ENCODE data around the gene HSPBP1. TPM values are rescaled to one million over a fixed set of nuclear protein-coding genes. Genes with fewer than 3 reads are reported as not detected.

The HSPBP1 gene
- total RNA-seq, 1 experiment from 2014 or later = 39.3 TPM

- Histone ChIP-seq H3K9me3 (replicated peaks) (no peaks in the 10 kb centered on the region), H3K27ac (no peak overlapping the region), H3K4me3 (no peak overlapping the region), H3K36me3 (peaks cover 10% of the 10 kb centered on the region; the same call in 1 of the 2 replicates), H3K4me1 (no peaks in the 10 kb centered on the region), H3K27me3 (no peaks in the 10 kb centered on the region)
- DNase-seq = peak in 1 of 2 experiments; percentile 50
Measured at GRCh38 chr19:55289117-55289796, 9.3 kb upstream of the HSPBP1 start.

- Histone ChIP-seq H3K9me3 (replicated peaks) (no peaks in the 10 kb centered on the region), H3K4me3 (no peak overlapping the region), H3K36me3 (peaks cover 10% of the 10 kb centered on the region; the same call in 1 of the 2 replicates), H3K27ac (no peak overlapping the region), H3K27me3 (no peaks in the 10 kb centered on the region), H3K4me1 (peaks cover 3% of the 10 kb centered on the region; the same call in 1 of the 2 replicates)
- no peak for DNase-seq
Measured at GRCh38 chr19:55287361-55288079, 7.6 kb upstream of the HSPBP1 start.

GRCh38 chr19:55285229-55285890 is 5.5 kb upstream of the HSPBP1 start:
- Histone ChIP-seq H3K27me3 (no peaks in the 10 kb centered on the region), H3K4me1 (peaks cover 8% of the 10 kb centered on the region; the same call in 1 of the 2 replicates), H3K4me3 (no peak overlapping the region), H3K27ac (no peak overlapping the region), H3K36me3 (peaks cover 3% of the 10 kb centered on the region; the same call in 1 of the 2 replicates), H3K9me3 (replicated peaks) (no peaks in the 10 kb centered on the region)
- no peak for DNase-seq

DNA sequence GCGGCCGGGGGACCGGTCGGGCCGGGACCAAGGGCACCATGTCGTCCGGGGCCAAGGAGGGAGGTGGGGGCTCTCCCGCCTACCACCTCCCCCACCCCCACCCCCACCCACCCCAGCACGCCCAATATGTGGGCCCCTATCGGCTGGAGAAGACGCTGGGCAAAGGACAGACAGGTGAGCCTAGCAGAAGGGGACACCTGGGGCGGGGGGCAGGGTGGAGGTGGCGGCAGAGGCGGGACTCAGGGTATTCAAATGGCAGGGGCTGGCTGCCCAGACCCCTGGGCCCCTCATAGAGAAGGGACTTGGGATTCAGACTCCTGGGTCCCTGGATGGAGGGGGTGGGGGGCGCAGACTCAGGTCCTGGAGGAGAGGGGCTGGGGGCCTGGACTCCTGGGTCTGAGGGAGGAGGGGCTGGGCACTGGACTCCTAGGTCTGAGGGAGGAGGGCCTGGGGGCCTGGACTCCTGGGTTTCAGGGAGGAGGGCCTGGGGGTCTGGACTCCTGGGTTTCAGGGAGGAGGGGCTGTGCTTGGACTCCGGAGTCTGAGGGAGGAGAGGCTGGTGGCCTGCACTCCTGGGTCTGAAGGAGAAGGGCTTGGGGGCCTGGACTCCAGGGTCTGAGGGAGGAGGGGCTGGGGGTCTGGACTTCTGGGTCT is 4.6 kb upstream of the HSPBP1 start:
- peak overlapping the region; percentile 60 for H3K4me3 ChIP-seq
- peaks cover 3% of the 10 kb centered on the region; the same call in 1 of the 2 replicates for H3K36me3 ChIP-seq
- H3K4me1 ChIP-seq = peaks cover 8% of the 10 kb centered on the region; the same call in 1 of the 2 replicates
- H3K27me3 ChIP-seq = no peaks in the 10 kb centered on the region
- DNase-seq = no peak
- no peaks in the 10 kb centered on the region for H3K9me3 ChIP-seq (replicated peaks)
- no peak overlapping the region for H3K27ac ChIP-seq

- H3K36me3 ChIP-seq = no peaks in the 10 kb centered on the region
- H3K27ac ChIP-seq = no peak within 1 kb of the TSS
- H3K27me3 ChIP-seq = no peaks in the 10 kb centered on the region
- H3K9me3 ChIP-seq (replicated peaks) = no peaks in the 10 kb centered on the region
- H3K4me1 ChIP-seq = peaks cover 8% of the 10 kb centered on the region; the same call in 1 of the 2 replicates
- H3K4me3 ChIP-seq = peak within 1 kb of the TSS; percentile 60
- DNase-seq = peak; percentile 84 to 88
Measured at GRCh38 chr19:55283548-55284377, 3.9 kb upstream of the HSPBP1 start, which contains the start of gene BRSK1. TSS of gene BRSK1 (plus strand) at chr19:55283997. CDS start at chr19:55284443, 446 bp downstream.

DNA sequence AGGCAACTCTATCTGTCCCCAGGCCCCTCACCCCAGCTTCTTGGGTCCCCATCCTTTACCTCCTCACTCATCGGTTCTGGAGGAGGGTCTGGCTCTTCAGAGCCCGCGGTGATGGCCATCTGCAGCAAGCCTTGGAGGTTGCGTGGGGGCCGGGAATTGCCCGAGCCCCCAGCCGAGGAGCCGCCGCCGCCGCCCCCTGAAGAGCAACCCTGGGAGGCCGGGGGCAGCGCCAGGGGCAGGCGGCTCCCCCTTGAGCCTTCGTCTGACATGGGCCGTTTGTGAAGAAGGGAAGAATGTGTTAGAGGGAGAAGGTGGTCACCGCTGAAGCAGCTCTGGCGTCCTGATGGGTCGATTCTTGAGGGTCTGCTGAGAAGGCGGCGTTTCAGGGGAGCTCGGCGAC is 570 bp downstream of the HSPBP1 start:
- H3K4me1 ChIP-seq = peaks cover 8% of the 10 kb centered on the region; the same call in 1 of the 2 replicates
- H3K27me3 ChIP-seq = no peaks in the 10 kb centered on the region
- H3K9me3 ChIP-seq (replicated peaks) = no peaks in the 10 kb centered on the region
- peaks cover 6% of the 10 kb centered on the region; the same call in 1 of the 2 replicates for H3K36me3 ChIP-seq
- H3K4me3 ChIP-seq = peak overlapping the region; percentile 77
- H3K27ac ChIP-seq = no peak overlapping the region; the same call in 1 of the 2 replicates
- DNase-seq = no peak

GRCh38 chr19:55278391-55279135 is 1.3 kb downstream of the HSPBP1 start:
- Histone ChIP-seq H3K4me3 (no peak overlapping the region), H3K9me3 (replicated peaks) (no peaks in the 10 kb centered on the region)
- no peak for DNase-seq

DNA sequence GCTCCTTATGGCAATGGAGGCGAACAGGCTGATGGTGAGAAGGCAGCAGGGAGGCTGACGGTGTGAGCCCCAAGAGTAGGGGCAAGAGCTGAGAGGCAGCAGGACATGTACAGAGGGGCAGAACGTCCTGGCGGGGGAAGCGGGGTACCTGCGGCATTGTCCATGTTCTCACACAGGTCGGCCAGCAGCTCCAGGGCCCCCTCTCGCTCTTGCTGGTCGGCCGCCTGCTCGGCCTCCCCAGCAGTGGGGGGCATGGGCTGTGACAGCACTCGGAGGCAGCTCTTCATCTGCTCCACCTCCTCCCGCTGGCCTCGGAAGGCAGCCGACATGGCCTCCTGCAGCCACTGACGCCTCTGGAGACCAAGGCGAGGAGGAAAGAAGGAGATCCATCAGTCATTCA is 2.4 kb downstream of the HSPBP1 start:
- Histone ChIP-seq H3K27me3 (no peaks in the 10 kb centered on the region), H3K4me1 (peaks cover 5% of the 10 kb centered on the region; the same call in 1 of the 2 replicates), H3K4me3 (no peak overlapping the region), H3K9me3 (replicated peaks) (no peaks in the 10 kb centered on the region), H3K27ac (no peak overlapping the region), H3K36me3 (peaks cover 6% of the 10 kb centered on the region; the same call in 1 of the 2 replicates)
- DNase-seq = no peak

More at GRCh38 chr19:55278391-55279135, 1.3 kb downstream of the HSPBP1 start:
- Histone ChIP-seq H3K36me3 (peaks cover 6% of the 10 kb centered on the region; the same call in 1 of the 2 replicates), H3K27ac (no peak overlapping the region), H3K27me3 (no peaks in the 10 kb centered on the region), H3K4me1 (peaks cover 7% of the 10 kb centered on the region; the same call in 1 of the 2 replicates)

- H3K9me3 ChIP-seq (replicated peaks) = no peaks in the 10 kb centered on the region
- peaks cover 6% of the 10 kb centered on the region; the same call in 1 of the 2 replicates for H3K36me3 ChIP-seq
- H3K27me3 ChIP-seq = no peaks in the 10 kb centered on the region
- no peak overlapping the region for H3K27ac ChIP-seq
- peaks cover 5% of the 10 kb centered on the region; the same call in 1 of the 2 replicates for H3K4me1 ChIP-seq
- DNase-seq = no peak
- no peak overlapping the region for H3K4me3 ChIP-seq
Measured at GRCh38 chr19:55276720-55277430, 3.0 kb downstream of the HSPBP1 start.

GRCh38 chr19:55275851-55276719 is 3.8 kb downstream of the HSPBP1 start:
- Histone ChIP-seq H3K27ac (no peak overlapping the region), H3K4me1 (peaks cover 5% of the 10 kb centered on the region; the same call in 1 of the 2 replicates), H3K9me3 (replicated peaks) (no peaks in the 10 kb centered on the region), H3K36me3 (peaks cover 6% of the 10 kb centered on the region; the same call in 1 of the 2 replicates), H3K4me3 (no peak overlapping the region), H3K27me3 (no peaks in the 10 kb centered on the region)
- DNase-seq = no peak

DNA sequence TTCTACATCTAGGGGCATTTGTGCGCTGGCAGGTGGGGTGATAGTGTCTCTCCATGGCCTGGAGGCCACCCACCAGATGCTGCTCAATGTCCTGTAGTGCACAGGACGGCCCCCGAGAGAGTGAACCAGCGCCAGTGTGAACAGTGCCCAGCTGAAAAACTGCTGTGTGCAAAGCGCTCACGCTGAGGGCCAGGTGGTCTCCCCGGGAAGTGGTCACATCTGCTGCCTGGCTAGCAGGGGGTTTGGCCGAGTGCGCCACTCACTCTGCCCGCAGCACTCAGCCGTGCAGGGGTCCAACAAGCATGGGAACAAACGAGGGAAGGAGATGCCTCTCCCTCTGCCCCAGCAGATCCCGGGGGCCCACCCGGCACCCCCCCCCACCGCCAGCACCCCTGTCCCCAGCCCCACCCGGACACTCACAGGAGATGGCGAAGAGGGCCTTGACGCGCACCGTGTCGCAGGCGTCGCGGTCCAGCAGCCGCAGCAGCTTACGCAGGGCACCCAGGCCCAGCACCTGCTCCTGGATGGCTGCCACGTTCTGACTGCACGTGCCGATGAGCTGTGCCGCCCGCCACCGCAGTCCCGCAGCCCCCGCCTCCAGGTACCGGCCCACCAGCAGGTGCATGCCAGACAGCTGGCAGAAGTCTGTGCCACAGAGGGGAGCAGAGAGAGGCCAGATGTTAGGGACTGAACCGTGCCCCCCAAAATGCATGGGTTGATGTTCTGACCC is 5.8 kb downstream of the HSPBP1 start:
- DNase-seq = no peak
- Histone ChIP-seq H3K4me3 (no peak overlapping the region), H3K4me1 (no peaks in the 10 kb centered on the region), H3K27me3 (no peaks in the 10 kb centered on the region), H3K36me3 (peaks cover 6% of the 10 kb centered on the region; the same call in 1 of the 2 replicates), H3K27ac (no peak overlapping the region), H3K9me3 (replicated peaks) (no peaks in the 10 kb centered on the region)

Data from SJCRH30 (cell line).